GM21381 (cell line): ENCODE measurements around the gene KCP.
"Not testable (repeated sequence)": the region's sequence is repeated elsewhere in the genome, so short reads cannot be mapped to it uniquely, and the experiment has no call there.

Source experiments
- ATAC-seq: cut with Tn5 transposase; IDR thresholded peaks from one replicate; pipeline ENCODE4 v1.9.1; 2021; ENCODE audit warnings: mild to moderate bottlenecking, moderate library complexity; ENCODE audit not compliant: unreplicated experiment

Gene KCP

DNA sequence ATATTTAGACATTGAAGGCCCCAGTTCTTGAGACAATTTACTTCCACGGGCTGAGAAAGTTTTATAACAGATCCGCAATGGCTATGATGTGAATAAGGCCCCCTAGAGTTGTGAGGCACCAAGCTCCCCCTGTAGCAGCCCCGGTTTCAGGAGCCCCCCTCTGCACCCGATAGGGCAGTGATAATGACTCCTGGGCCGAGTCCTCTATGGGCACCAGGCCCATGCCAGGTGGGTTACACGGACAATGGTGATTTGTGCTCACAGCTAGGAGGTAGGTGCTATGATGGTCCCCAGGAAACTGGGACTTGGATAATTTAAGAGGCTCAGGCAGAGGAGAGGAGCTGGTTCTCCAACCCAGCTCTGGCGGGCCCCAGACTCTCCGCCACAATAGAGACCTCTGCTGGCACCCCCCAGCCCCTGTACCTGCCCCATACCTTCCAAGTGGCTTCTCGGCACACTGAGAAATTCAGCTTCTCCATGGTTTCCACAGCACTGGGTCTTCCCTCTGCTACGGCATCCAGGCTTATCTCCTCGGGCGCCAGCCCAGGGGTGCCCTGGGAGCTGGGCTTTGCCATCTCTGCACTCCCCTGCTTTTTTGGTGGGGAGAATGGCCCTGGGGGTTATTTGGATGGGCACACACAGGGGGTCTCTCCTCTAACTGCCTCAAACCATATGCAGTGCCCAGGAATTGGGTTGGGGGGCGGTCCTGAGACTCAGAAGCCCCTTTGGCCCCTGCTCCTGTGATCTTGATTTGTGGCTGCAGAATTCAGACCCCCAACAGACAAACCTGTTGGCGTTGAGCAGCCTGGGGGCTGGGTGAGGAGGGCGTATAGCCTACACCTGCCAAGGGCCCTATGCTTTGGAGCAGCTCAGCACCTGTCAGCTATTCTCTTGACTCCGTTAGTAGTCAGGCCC, 12.2 kb upstream of the KCP start:
- ATAC-seq: no peak

DNA sequence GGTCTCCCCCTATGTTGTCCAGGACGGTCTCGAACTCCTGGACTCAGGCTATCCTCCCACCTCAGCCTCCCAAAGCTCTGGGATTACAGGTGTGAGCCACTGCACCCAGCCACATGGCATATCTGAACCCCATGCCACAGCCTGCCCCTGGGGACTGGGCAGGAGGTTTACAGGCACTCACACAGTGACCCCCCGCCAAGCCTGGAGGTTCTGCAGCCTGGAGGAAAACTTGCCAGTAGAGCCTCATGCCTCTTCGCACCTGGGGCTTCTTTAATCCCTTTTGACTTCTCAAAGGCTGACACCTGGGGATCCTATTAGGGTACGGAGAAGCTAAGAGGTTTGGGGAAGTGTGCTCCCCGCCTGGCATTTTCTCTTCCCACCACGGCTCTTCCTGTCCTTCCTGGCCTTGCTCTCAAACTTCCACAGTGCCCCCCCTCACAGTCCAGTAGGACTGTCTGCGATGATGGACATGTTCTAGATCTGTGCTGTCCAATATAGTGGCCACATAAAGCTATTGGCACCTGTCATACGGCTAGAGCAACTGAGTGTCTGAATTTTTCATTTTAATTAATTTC, 11.4 kb upstream of the KCP start:
- no peak for ATAC-seq

DNA sequence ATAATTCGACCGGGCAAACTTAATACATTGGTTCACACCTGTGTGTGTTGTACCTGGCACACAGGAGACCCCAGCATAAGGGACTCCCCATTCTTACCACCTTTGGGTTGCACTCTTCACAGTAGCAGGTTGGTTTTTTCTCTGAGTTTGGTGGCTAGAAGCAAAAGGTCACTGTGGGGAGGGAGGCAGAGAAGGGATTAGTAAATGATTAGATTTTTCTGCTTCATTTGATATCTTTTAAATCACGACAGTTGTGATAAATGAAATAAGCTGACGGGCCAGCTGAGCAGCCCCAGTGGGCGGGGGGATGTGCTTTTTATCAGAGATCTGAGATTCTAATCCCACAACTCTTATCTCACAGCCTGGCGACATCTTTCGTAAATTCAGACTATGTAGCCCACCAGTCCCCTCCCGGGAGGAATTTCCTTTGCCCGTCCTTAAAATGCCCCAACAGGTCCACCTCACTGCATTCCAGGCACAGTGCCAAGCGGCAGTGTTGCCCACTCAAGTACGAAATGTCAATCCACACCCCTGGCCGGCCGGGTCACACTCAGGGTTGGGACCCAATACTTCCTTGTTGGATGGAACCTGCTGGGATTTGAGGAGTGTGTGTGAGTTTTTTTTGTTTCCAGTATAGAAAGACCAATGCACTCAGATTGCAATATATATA, 10.5 kb upstream of the KCP start:
- no peak for ATAC-seq

DNA sequence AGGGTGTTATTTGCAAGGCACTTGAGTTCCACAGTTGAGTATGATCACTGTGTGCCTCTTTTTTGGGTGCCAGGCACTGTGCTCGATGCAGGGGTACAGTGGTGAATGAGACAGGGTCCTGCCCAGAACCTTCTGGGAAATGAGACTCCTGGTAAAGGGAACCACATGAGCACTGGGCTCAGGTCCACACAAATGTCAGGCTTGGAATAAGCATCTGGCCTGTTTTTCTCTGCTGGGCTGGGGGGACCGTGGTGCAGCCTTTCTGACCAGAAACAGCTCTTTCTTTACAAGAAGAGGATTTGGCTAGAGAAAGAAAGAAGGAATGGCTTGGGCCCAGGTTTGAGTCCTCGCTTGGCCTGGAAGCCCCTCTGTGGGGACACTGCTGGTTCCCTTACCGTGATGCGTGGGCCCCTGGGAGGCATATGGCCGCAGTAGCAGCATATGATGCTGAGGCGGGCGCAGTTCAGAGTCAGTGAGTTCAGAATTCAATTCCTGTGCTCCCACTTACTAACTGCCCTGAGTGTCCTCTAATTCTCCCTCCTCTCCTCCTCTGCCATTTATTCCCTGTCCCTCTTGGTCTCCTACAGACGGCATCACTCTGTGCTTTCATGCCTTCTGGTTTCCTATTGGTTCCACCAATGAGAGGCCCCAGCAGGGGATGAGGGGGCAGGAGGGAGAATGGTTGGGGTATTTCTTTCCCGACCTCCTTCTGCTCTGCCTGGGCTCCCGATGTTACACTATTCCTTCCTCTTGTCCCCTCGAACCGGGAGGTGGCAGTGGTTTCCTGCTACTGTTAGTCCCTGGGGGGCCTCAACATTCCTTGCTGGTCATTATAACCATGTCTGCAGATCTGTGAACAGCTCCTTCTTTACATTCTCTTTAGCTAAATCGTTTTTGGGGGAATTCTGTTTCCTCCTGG, 9.6 kb upstream of the KCP start:
- ATAC-seq: no peak

DNA sequence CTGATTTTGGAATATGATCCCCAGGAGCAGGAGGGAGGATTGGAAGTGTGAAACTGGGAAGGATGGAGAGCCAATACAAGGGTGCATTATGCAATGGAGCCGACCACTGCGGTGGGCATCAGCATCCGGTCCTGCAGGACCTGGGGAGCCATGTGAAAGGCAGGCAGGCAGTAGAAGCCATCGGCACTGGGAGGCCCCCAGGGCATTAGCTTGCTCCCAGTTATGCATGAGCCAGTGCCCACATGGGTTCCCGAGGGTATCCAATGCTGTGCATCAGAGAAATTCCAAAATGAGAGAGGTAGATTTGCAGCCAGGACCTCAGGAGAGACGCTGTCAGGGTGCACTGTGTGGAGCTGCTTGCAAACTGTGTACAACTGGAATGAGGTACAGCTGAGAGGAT, 8.7 kb upstream of the KCP start:
- no peak for ATAC-seq

DNA sequence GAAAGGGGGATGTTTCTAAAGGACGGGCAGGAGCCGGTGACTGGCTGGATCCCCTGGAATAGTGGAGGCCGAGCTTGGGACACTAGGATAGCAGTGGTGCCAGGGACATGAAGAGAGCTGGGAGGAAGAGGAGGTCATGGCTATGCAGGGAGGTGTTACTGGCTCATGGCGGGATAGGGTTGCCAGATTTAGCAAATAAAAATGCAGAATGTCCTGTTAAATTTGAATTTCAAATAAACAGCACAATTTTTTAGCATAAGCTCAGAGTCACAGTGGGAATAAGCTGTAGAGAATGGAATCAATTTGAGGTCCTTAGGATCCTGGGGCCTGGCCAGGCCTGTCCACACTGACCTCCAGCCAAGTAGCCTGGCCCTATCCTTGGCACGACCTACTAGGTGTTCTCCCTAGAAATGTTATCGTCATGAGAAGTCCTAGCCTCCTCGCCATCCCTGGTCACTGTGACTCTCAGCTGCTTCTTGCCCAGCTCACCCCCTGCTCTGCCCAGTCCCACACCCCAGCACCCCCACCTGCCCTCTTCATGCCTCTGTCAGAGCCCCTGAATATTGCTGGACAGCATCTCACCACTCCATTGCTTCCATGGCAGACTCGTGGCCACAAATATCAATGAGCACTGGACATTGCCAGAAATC, 7.6 kb upstream of the KCP start:
- no peak for ATAC-seq

DNA sequence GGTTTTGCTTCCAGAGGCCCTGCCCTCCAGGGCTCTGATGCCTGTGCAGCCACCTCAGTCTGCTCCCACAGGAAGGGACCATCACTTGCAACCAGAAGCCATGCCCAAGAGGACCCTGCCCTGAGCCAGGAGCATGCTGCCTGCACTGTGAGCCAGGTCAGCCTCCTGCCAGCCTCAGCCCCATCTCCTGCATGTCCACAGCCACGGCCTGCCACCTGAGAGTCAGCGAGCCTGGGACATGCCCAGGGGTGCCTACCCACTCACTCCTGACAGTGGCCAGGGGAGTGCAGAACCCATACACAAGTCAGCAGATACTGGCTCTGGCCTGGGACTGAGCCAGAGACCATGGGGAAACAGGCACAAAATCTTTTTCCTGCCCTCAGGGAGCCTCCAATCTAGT, 6.6 kb upstream of the KCP start:
- no peak for ATAC-seq

DNA sequence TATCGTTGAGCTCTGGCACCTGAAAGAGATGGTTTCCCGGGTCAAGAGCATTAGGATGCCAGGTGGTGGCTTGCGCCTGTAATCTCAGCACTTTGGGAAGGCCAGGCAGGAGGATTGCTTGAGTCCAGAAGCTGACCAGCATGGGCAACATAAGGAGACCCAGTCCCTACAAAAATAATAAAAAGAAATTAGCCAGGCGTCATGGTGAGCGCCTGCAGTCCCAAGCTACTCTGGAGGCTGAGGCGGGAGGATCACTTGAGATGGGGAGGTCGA, 6.1 kb upstream of the KCP start:
- no peak for ATAC-seq

DNA sequence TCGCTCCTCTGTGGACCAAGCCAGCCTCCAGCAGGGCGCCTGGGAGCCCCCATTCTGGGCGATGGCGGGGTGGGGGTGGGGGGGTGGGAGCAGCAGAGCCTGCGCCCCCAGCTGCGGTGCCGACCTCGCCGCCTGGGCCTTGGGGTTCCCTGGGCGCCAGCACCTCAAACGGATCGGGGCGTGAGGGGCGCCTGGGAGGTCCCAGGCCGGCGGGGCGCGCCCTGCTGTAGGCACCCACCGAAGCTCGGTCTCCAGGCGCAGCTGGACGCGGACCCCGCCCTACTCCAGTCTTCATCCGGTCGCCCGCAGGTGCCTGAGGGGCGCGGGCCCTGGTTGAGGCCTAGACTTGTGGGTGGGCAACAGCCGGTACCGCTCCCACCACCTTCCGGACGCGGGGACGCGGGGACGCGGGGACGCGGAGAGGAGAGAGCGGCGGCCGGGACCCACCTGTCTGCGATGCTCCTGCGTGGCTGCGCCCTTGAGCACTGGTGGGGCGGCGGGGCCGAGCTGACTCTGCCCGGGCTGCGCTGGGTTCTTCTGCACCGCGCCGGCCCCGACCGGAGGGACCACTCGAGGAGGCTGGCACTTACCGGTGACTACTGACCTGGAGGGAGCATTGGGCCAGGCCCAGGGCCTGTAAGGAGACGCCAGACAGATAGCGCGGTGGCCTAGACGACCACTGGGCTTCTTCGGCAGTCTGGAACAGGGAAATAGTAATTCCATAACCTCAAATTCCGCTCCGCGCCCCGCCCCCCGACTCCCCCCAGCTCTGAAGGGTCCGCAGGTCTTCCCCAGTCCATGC, 5.5 kb upstream of the KCP start:
- ATAC-seq: no peak

DNA sequence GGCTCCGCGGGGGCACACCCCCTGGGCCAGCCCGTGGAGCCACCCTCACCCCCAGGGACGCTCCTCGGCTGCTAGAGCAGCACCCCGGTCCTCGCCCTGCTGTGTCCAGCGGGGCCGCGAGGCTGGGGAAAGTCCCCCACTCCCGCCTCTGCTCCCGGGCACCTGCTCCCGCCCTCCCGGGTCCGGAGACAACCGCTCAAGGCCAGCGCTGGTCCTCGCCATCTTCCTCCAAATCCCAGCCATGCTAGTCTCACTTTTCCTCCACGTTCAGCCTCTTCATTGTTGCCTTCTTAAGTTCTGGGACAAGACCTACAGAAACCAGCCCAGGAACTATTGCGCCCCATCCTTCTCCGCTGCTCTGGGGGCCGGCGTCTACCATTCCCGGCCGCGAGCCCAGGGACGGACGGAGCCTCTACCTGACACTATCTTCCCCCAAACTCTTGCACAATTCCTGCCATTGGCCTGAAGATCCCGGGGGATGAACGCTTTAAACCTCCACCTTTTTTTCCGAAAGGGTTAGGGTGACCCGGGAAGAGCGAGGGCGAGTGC, 4.8 kb upstream of the KCP start:
- ATAC-seq: no peak

DNA sequence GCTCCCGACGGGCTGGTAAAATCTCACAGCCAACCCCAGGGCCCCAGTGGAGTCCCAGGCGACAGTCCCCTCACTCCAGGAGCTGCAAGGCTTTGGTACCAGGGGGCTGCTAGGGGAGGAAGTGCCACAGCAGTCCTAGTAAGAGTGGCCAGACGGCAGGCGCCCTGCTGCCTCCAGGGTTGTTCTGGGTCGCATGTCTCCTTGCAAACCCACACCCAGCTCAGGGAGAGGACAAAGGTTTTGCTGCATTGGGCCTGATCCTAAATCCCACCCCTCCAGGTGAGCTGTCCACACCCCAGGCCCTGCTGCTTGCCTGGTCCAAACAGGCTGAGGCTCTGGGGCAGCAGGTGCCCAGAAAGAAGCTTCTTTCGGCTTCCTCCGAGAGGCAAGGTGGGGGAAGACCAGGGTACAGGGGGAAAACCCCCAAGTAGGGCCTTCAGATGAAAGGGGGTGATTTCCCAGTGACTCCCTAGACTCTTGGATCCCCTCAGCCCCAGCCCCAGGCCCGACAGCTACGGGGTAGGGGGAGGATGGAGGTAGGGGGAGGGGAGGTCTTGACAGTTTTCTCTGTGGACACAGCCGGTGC, 4.2 kb upstream of the KCP start:
- ATAC-seq: no peak

DNA sequence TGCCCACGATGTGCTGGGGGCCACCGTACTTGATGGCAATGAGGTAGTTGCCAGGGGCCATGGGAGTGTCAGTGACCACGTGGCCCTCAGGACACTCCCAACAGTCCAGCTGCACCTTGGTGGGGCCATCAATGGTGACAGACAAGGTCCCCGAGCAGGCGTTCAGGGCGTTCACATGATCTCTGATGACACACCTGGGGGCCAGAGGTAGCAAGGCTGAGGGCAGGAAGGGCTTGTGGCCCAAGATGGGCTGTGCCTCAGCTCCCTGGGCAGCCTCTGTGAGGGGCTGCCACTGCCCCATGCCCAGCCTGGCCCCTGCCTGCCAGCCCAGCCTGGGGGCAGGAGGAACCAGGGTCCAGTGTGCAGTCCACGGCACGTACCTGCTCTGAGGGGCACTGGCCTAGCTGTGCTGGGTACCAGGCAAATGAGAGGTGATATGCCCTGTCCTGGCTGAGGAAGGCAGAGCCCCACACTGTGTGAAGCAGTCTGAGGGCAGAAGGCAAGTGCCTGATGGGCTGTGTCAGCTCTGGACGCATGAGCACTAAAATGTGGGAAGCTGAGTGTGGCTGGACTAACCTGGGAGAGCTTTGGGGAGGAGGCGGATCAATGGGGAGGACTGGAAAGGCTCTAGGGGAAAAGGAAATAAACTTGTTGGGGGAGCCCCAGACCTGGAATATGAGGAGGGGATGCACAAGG, 3.5 kb upstream of the KCP start:
- ATAC-seq: no peak

DNA sequence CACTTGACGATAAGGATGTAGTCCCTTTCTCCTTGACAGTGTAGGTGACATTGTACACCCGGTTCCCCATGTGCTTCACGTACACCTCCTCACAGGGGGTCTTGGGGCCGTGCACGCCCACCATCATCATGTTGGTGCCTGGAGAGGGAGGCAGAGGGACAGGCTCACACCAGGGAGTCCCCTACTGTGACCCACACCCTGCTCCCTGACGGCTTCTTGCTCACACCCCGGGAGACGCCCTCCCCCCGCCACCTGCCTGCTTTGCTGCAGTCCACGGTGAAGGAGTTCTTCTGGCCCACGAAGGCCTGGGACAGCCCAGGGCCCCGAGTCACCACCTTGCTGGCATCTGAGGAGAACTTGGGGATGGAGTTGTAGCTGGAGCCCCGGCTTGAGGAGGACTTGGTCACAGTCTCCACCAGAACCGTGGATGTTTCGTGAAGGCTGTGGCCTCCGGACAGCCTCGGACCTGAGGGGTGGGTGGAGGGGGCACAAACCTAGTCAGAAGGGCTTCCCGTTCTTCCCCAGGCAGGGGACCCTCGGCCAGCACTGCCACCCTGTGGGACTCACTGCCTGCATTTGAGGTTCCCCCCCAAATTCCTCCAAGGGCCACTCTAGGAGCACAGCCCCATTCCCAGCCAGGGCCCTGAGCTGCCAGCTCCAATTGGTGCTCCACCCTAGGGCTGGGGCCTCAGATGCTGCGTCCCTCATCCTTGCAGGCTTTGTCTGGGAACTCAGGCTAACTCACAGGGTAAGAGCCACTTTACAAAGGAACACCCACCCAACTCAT, 2.4 kb upstream of the KCP start:
- ATAC-seq: not testable (repeated sequence)

DNA sequence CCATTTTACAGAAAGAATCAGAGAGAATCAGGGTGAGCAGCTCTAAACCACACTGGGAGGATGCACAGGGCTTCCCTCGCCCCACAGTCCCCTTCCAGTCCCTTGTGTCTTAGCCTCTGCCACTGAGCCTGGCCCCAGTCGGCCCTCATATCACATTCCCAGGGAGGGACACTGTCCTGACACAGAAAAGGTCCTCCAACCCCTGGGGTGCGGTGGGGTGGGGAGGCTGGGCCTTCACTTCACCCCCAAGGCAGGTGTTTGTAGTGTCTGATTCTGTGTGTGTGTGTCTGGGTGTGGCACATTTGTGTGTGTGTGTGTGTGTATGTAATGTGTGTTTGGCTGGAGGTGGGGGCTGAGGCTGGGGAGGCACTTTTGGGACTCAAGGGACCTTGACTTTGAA, 1.8 kb upstream of the KCP start:
- ATAC-seq: no peak

DNA sequence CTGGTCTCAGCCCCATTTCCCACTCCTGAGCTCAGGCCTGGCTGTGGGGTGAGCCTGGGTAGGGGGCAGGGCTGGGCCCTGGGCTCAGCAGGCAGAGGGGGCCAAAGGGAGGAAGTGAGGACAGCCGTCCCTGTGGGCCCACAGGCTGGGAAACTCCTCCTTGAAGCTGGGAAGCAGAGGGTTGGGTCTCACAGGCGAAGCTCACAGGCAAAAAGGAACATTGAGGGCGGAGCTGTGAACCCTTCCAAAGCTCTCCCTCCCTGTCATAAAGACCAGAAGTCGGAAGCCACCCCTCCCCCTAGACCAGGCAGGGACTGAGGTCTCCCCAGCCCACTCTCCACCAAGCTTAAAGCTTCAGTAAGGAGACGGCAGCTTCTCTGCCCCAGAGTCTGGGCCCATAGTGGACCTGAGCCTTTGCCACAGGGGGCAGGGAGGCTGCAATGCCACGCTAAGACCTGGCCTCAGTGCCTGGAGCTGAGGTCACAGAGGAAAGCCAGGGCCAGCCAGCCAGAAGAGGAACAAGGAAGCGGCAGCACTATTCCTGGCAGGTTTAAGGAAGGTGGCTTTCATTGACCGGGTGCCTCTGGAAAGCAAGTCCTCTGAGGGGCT, 1.0 kb upstream of the KCP start:
- ATAC-seq: no peak

DNA sequence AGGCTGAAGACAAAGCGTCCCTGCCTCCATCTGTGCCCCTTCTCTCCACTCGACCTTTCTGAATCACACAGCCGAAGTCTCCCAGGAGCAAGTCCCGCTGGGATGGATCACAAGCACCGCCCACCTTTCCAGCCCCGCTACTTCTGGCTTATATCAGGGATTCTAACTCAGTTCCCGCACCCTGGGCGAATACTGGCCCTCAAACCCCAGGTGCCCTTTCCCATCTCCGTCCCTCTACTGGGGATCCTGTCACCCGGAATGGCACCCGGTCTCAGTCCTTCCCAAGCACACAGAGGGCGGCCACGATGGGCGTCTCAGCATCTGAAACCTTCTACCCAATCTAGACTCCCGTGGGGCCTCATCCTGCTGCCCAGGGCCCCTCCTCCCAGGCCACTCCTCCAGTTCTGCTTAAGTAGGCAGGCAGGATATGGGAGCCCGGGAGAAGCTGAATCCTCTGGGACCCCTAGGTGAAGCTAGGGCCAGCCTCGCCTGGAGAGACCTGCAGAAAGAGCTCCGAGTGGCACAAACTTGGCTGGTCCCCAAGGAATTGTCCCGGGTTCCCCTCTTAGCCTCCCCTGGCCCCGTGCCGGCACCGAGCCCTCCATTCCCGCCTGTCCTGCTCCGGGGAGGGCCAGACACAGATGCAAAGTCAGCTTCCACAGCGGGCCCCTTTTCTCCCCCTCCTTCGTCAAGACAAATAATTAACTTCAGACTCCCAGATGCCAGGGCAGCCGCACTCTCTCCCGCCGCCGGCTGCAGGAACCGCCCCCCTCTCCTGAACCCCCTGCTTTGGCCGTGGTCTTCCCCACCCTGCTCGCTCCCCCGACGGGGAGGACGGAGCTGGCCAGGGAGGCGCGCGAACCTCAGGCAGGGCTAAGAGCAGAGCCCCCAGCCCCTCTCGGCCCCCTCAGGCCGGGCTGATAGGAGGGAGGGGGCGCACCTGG, 612 bp downstream of the KCP start:
- no peak for ATAC-seq
